ENCODE measurements around the gene EPHA1.
A peak's percentile ranks its signal among the peaks of the same experiment; 100 is the strongest.

The EPHA1 gene

DNA sequence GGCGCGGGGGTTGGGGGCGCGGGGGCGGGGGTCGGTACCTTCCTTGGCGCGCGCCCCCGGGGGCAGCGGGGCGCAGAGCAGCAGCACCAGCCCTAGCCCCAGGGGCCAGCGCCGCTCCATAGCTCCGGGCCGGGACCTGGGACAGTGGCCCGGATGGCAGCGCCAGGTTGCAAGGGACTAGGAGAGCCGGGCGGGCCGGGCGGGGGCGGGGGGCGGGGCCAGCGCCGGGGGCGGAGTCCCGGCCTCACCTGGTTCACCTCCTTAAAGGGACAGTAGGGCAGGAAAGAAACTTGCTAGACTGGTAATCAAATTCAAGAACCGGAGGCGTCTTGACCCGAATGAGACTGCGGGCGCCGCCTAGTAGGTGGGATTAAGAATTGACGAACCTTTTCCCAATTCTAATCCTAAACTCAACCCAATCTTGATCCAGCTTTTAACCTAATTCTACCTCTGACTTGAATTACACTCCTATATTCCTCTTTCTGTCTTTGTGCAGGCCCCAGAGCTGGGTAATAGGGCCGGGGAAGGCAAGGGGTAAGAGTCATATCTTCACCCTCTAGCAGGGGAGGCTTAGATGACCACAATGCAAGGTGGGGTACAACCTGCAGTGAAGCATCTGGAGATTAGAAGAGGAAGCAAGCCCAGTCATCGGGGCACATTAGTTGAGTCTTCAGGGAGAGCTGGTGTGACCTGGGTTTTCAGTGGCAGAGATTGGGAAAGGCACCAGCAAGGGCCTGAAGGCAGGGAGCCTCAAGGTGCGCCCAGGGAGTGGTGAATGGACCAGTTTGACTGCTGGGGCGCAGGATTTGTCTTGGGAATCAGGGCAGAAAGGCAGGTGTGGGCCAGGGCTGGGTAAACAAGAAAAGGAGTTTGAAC, at the start of gene EPHA1:
Gene EPHA1, minus strand, starts transcription at position 171 of the 876 bp plus-strand sequence. Its CDS starts 51 bp downstream, at position 120.
- peak; percentile 34 for DNase-seq (ENCODE audit: low read depth)

GRCh38 chr7:143458263-143458662, 49.6 kb upstream of the EPHA1 start:
- DNase-seq (ENCODE audit: low read depth): no peak

DNA sequence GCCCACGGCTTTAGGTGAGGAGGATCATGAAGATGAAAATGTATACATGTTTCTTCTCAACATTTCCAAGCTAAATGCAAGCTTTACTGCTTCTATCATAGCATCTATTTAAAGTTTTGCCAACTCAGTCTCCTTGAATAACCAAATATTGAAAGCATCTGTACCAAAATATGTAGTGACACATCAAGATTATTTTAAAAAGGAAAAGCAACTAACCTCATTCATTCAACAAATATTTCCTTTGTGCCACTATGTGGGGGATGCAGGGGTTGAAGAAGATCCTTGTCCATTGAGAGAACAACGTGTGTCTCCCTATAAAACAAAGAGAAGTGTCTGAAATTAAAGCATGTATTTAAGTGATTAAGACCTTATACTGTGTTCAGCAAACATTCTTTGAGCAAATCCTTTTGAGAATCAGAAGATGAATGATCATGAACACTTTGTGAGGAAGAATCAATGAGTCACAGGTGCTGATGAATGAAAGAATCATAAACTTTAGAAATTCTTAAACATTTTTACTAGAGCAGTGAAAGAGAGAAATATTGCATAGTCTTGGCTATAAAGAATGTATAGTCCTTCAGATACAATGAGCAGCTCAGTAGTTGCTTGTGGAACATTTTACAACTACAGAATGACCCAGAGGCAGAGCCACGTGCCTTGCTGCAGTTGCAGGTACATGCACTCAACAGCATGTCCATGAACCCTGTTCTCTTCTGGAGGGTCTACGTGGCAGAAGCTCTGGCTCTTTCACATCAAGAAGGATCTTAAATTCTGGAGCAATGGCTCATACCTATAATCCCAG, 48.5 kb upstream of the EPHA1 start:
- DNase-seq (ENCODE audit: low read depth): no peak

GRCh38 chr7:143455942-143456341, 47.3 kb upstream of the EPHA1 start:
- no peak for DNase-seq (ENCODE audit: low read depth)

DNA sequence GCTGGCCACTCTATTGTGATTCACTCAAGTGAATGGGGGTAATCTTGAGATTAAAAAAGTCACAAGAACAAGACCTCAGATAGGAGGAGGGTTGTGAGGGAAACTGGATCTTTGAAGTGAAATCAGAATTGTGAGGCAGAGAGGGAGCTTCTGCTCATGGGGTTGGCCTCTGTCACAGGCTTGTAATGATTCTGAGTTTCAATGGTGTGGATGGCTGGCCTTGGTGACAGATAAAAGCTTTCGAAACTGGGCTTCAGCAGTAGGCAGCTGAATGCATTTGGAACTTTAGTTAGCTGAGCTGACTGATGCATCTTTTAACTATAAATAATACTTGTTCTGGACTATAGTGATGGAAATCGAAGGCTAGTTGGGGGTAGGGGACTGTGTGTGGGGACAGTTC, 46.8 kb upstream of the EPHA1 start:
- DNase-seq (ENCODE audit: low read depth): no peak

DNA sequence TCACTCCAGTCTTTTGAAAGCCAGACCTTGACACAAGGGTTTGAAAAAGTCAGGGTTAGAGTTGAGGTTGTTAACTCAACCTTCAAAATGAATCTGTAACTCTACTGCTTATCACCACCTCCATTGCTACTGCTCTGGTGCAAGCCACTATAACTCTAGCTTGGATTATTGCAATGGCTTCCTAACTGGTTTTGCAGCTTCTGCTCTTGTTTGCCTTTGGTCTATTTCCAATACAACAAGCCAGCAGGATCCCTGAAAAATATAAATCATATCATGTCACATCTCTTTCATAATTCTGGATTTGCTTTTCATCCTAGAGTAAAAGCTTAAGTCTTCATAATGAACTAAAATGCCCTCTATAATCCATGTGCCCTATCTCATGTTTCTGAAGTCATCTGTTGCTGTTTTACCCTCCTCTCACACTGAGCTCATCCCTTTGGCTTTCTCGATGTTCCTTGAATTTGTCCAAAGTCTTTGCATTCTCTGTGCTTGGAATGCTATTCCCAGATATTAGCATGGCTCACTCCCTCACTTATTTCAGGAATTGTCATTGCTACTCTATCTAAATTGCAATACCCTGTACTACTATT, 45.5 kb upstream of the EPHA1 start:
- DNase-seq (ENCODE audit: low read depth): no peak

GRCh38 chr7:143452495-143452894, 43.8 kb upstream of the EPHA1 start:
- DNase-seq (ENCODE audit: low read depth): no peak

DNA sequence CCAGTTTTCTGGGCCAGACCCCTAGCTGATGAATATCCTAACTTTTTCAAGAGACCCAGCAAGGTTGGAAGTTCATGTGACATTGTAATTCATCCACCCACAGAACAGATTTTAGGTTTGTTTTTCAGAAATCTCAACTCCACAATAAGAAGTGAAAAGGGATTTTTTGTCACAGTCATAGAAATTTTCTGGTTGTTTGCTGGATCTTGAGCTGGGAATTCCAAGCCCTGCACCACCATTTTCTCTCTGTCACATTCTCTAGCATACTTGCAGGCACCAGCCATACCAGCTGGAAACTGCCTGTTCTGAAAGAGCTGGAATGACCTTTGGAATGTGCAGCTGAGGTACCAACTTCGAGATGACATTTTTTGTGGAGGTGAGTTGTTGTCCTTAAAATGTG, 43.1 kb upstream of the EPHA1 start:
- no peak for DNase-seq (ENCODE audit: low read depth)

DNA sequence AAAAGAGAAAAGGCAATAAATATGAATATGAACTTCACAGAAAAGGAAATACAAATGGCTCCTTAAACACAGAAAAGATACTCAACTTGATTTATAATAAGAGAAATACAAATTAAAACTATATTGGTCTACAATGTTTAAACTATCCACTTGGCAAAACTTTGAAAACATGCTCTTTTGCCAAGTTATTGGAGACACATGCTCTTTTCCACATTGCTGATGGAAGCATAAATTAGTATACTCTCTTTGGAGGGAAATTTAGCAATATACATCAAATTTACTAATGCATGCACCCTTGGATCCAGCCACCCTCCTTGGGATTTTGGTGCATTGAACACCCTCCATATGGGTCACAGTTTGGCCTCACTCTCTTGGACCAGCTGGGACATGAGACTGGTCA, 42.5 kb upstream of the EPHA1 start:
- DNase-seq (ENCODE audit: low read depth): no peak

- DNase-seq (ENCODE audit: low read depth): no peak
Measured at GRCh38 chr7:143449793-143450192, 41.1 kb upstream of the EPHA1 start.

DNA sequence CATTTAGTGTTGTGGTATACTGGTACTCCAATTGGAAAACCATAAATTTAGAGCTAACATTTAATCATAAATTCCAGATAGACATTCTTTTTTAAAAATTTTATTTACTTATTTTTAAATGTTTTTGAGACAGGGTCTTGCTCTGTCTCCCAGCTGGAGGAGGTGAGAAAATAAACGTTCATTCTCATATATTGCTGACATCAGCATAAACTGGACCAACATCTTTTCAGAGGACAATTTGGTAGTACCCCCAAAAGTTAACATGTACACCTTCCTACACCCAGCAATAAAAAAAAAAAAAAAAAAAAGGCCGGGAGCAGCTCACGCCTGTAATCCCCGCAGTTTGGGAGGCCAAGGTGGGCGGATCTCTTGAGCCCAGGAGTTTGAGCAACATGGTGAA, 39.8 kb upstream of the EPHA1 start:
- no peak for DNase-seq (ENCODE audit: low read depth)

DNA sequence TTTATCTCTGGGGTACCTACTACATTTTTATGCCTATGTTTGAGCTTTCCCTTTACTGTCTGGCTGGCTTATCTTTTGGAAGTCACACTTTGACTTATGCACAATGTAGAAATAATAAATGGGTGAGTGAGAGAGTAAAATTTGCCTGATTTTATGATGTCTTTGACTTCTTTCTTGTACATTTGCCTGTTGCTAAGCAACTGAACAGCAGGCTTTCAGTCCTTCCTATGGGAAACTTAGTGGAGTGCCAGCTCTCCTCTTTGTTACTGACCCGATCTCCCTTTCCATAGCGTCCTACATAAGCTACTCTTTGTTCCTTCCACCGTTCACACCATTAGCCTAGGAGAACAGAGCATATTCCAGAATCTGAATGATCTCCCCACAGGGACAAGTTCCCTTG, 38.8 kb upstream of the EPHA1 start:
- DNase-seq (ENCODE audit: low read depth): no peak

- DNase-seq (ENCODE audit: low read depth): no peak
Measured at GRCh38 chr7:143444785-143445184, 36.1 kb upstream of the EPHA1 start.

DNA sequence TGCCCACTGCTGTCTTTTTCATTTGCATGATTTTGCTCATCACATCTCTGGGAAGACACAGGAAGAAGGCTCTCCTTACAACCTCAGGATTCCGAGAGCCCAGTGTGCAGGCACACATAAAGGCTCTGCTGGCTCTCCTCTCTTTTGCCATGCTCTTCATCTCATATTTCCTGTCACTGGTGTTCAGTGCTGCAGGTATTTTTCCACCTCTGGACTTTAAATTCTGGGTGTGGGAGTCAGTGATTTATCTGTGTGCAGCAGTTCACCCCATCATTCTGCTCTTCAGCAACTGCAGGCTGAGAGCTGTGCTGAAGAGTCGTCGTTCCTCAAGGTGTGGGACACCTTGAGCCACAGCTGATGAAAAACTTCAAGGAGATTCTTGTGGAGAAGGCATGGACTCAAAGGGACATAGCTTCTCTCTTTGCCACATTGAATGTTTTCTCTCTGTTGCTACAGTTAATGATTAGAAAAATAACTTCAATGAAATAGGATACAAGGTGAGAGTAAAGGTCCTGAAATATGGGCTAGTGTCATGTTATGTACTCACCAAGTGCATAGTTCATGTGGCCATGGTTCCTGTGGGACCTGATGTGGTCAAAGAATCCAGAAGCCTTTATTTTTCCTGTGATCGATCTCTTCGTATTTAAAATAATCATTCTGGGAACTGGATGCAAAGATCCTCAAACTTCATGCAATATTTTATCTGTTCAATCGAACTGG, 35.6 kb upstream of the EPHA1 start:
- DNase-seq (ENCODE audit: low read depth): no peak

- no peak for DNase-seq (ENCODE audit: low read depth)
Measured at GRCh38 chr7:143443153-143443552, 34.5 kb upstream of the EPHA1 start, which contains the start of gene TAS2R60. Gene TAS2R60 (plus strand): TSS chr7:143443453. CDS start chr7:143443453, 0 bp downstream.

- no peak for DNase-seq (ENCODE audit: low read depth)
Measured at GRCh38 chr7:143439866-143440265, 31.2 kb upstream of the EPHA1 start.

- no peak for DNase-seq (ENCODE audit: low read depth)
Measured at GRCh38 chr7:143437578-143437977, 28.9 kb upstream of the EPHA1 start.

DNA sequence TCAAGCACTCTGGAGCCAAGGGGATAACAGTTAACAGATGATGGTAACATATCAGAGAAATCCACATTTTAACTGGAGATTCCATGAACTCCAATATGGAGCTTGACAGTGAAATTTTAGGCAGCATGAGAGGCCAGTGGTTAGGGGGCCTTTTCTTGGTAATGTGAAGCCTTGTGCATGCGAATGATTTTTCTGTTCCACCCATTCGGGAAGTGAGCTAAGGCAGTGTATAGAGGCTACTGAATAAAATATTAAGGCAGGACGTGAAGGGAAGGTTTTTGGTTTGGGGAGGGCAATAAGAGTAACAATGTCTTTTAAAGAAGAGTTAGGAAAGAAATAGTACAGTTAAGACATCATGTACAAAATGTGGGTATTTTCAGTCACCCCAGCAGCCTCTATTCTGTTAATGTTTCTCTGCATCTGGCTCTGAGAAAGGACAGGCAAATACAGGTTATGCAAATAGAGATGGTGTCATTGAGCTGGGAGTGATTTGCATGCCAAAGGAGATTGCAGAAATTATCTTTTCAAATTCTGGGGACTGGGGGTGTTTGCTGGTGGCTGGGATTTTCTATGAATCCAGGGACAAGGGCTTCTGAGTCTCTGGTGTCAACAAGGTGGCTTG, 27.8 kb upstream of the EPHA1 start:
- DNase-seq (ENCODE audit: low read depth): no peak

- DNase-seq (ENCODE audit: low read depth): no peak
Measured at GRCh38 chr7:143435266-143435665, 26.6 kb upstream of the EPHA1 start.

DNA sequence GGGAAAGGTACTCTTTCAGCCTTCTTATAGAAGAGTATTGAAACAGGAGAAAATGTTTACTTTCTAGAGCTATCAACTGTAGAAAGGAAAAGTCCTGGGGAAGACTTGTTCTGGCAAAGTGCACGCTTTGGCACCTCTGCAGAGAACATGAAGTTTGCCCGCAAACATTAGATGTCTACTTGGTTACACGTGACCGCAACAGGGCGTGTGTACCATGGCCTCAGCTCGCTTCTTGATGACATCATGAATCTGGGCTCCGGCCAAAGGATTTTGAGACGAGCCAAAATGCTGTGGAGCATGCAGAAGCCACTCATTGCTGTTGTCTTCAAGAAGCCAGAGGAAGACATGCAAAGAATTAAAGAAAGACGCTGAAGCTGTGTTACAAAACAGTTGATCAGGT, 26.0 kb upstream of the EPHA1 start:
- DNase-seq (ENCODE audit: low read depth): no peak

GRCh38 chr7:143433759-143434158, 25.1 kb upstream of the EPHA1 start:
- no peak for DNase-seq (ENCODE audit: low read depth)

DNA sequence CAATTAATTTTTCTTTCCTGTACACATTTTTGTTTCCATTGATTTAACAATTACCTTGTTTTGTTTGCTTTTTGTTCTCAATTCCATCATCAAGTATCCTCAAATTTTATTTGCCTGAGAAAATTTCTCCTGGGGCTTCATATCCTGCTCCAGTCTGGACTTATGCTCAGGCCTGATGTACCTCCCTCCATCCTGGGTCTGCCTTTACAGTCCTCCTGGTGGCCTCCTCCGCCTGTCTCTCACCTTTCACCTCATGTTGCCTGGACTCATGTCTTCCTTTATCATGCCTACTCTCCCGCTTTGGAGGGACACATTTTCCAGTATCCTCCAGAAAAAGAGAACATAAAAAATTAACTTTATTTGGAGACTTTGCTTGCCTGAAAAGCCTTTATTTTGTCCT, 22.5 kb upstream of the EPHA1 start:
- DNase-seq (ENCODE audit: low read depth): no peak
